GM23338 (cell line): ENCODE data around the gene SORCS2. TPM values are rescaled to one million over a fixed set of nuclear protein-coding genes. Genes with fewer than 3 reads are reported as not detected.

Experiments
- ATAC-seq: fragments of 200-7000 bp; cut with Tn5 transposase; 3 replicates; pipeline ENCODE4 v1.9.1; 2020
- DNase-seq: peaks from one replicate; pipeline ENCODE4 v3.0.0-alpha.2; 2015; ENCODE audit warnings: low spot score
- H2AFZ ChIP-seq: fragments of 200-600 bp; sonication (generic); 2 replicates; pipeline ENCODE4 v1.8.0; 2016; ENCODE audit warnings: antibody characterized with exemption, mild to moderate bottlenecking, moderate library complexity
- H3F3A ChIP-seq: fragments of 200-600 bp; sonication (generic); replicated peaks from 2 replicates; pipeline ENCODE4 v1.8.0; 2017; ENCODE audit warnings: antibody characterized with exemption, mixed run types, low read depth
- H3K27ac ChIP-seq: fragments of 200-600 bp; sonication (generic); 2 replicates; pipeline ENCODE4 v1.6.1; 2016; ENCODE audit warnings: low read depth
- H3K27me3 ChIP-seq: fragments of 200-600 bp; sonication (generic); 2 replicates; pipeline ENCODE4 v1.8.0; 2016; ENCODE audit warnings: mild to moderate bottlenecking, mixed run types, moderate library complexity; ENCODE audit not compliant: insufficient read depth
- H3K36me3 ChIP-seq: fragments of 200-600 bp; sonication (generic); 2 replicates; pipeline ENCODE4 v1.8.0; 2016; ENCODE audit warnings: mild to moderate bottlenecking; ENCODE audit not compliant: insufficient read depth
- H3K4me1 ChIP-seq: fragments of 200-600 bp; sonication (generic); 2 replicates; pipeline ENCODE4 v1.8.0; 2016; ENCODE audit warnings: mild to moderate bottlenecking, moderate library complexity; ENCODE audit not compliant: insufficient read depth
- H3K4me2 ChIP-seq: fragments of 200-600 bp; sonication (generic); 2 replicates; pipeline ENCODE4 v1.7.1; 2017; ENCODE audit warnings: mixed run types
- H3K4me3 ChIP-seq: fragments of 200-600 bp; sonication (generic); 2 replicates; pipeline ENCODE4 v1.6.1; 2016; ENCODE audit warnings: mixed run types
- H3K79me2 ChIP-seq: fragments of 200-600 bp; sonication (generic); replicated peaks from 2 replicates; pipeline ENCODE4 v1.8.0; 2017; ENCODE audit warnings: mild to moderate bottlenecking; ENCODE audit not compliant: insufficient read depth
- H3K9me2 ChIP-seq: fragments of 200-600 bp; sonication (generic); 2 replicates; pipeline ENCODE4 v1.8.0; 2017; ENCODE audit not compliant: insufficient read depth
- H4K20me1 ChIP-seq: fragments of 200-600 bp; sonication (generic); replicated peaks from 2 replicates; pipeline ENCODE4 v1.8.0; 2017; ENCODE audit warnings: mild to moderate bottlenecking; ENCODE audit not compliant: insufficient read depth
- H3K27ac Mint-ChIP-seq: 2 replicates; pipeline ENCODE4 v1.8.0; 2020; ENCODE audit warnings: inconsistent platforms, mild to moderate bottlenecking, moderate library complexity, mixed read lengths
- H3K27me3 Mint-ChIP-seq: 3 replicates; pipeline ENCODE4 v1.8.0; 2022; ENCODE audit warnings: low read depth, mild to moderate bottlenecking, moderate library complexity, mixed read lengths, inconsistent platforms; ENCODE audit not compliant: insufficient read depth, poor library complexity
- H3K36me3 Mint-ChIP-seq: 3 replicates; pipeline ENCODE4 v1.8.0; 2021; ENCODE audit warnings: low read depth, mild to moderate bottlenecking, inconsistent platforms, moderate library complexity, mixed read lengths
- H3K4me1 Mint-ChIP-seq: 3 replicates; pipeline ENCODE4 v1.8.0; 2020; ENCODE audit warnings: mild to moderate bottlenecking, inconsistent platforms, mixed read lengths
- H3K4me3 Mint-ChIP-seq: 3 replicates; pipeline ENCODE4 v1.8.0; 2021; ENCODE audit warnings: moderate library complexity, mild to moderate bottlenecking, inconsistent platforms, mixed read lengths
- H3K9me3 Mint-ChIP-seq: 3 replicates; pipeline ENCODE4 v1.8.0; 2020; ENCODE audit warnings: moderate library complexity, mild to moderate bottlenecking, inconsistent platforms, mixed read lengths
- CREB1 ChIP-seq: fragments of 250-450 bp; sonication (Bioruptor Pico); IDR thresholded peaks from 2 replicates; pipeline ENCODE4 v1.5.0; 2020; ENCODE audit warnings: low read depth, mild to moderate bottlenecking, moderate library complexity
- CTCF ChIP-seq, 2 experiments: fragments of 200-600 bp in 1 of 2; sonication (generic) in 1 of 2; conservative IDR thresholded peaks; 2 replicates each; pipeline versions ENCODE4 v1.5.1 to v1.6.1; 2016 to 2017; ENCODE audit warnings: antibody characterized with exemption in 2 of 2, low read depth in 2 of 2, mild to moderate bottlenecking in 2 of 2, moderate library complexity in 1 of 2
- NANOG ChIP-seq: IDR thresholded peaks from 2 replicates; pipeline ENCODE4 v1.6.1; 2016; ENCODE audit warnings: antibody characterized with exemption, borderline replicate concordance
- ZNF331 ChIP-seq: fragments of 250-450 bp; sonication (Bioruptor Pico); IDR thresholded peaks from 2 replicates; pipeline ENCODE4 v1.5.0; 2020; ENCODE audit warnings: low read depth, mild to moderate bottlenecking, moderate library complexity
- ZNF462 ChIP-seq: fragments of 250-450 bp; sonication (Bioruptor Pico); IDR thresholded peaks from 2 replicates; pipeline ENCODE4 v1.5.0; 2020; ENCODE audit warnings: mild to moderate bottlenecking, moderate library complexity
- polyA plus RNA-seq: library from polyadenylated mRNA; unstranded; fragments of >200 nt; fragmentation: Nextera tagmentation; extraction: Ambion mirVana; gene quantifications from 2 replicates; pipeline ENCODE4 v1.2.1, GENCODE V29; 2016
- total RNA-seq: library from RNA; depleted of rRNA; stranded (reverse); fragments of >200 nt; shearing (Covaris generic); gene quantifications from 2 replicates; pipeline ENCODE4 v1.2.3, GENCODE V29; 2014

The SORCS2 gene
- total and polyA plus RNA-seq, 2 experiments from 2014 or later = 0.47 to 2.4 TPM

GRCh38 chr4:7353846-7354610, 161.7 kb downstream of the SORCS2 start (continued):
- no peak for TF ChIP-seq ZNF462

GRCh38 chr4:7354927-7355326, 162.6 kb downstream of the SORCS2 start:
- H3K9me3 Mint-ChIP-seq = no peaks in the 10 kb centered on the region
- H3K27ac ChIP-seq = no peak overlapping the region
- H3K79me2 ChIP-seq = no peaks in the 10 kb centered on the region
- no peaks in the 10 kb centered on the region for H3K36me3 ChIP-seq
- H3K4me1 Mint-ChIP-seq = no peaks in the 10 kb centered on the region; the same call in 2 of the 3 replicates
- H3K4me3 Mint-ChIP-seq = no peak overlapping the region
- no peaks in the 10 kb centered on the region for H3F3A ChIP-seq
- H4K20me1 ChIP-seq = no peaks in the 10 kb centered on the region
- no peaks in the 10 kb centered on the region for H3K4me1 ChIP-seq
- H3K27me3 ChIP-seq = no peaks in the 10 kb centered on the region
- H3K27me3 Mint-ChIP-seq = peaks cover 9% of the 10 kb centered on the region
- H2AFZ ChIP-seq = no peak overlapping the region
- no peak overlapping the region for H3K4me3 ChIP-seq
- no peaks in the 10 kb centered on the region for H3K36me3 Mint-ChIP-seq
- DNase-seq (no peak), ATAC-seq (no peak)
- no peak overlapping the region for H3K4me2 ChIP-seq
- H3K9me2 ChIP-seq = no peaks in the 10 kb centered on the region
- no peak overlapping the region for H3K27ac Mint-ChIP-seq
- TF ChIP-seq ZNF331 (CRISPR knock-in tag) (no peak), CREB1 (CRISPR knock-in tag) (no peak), NANOG (no peak), ZNF462 (no peak), CTCF (conservative IDR thresholded peaks at IDR 0.05; ENCODE audit: low read depth in 2 of 2) (no peak)
